ENCODE results near the gene DIAPH2.

The DIAPH2 gene

GRCh38 chrX:96979766-96980165 is 295.1 kb downstream of the DIAPH2 start:
- no peak for FAIRE-seq
- no peak for DNase-seq (ENCODE audit: insufficient read length, low spot score)
- no peak for TF ChIP-seq POU2F2 (IDR thresholded peaks at IDR 0.05; ENCODE audit: low read depth, low read length)
- TF ChIP-seq POLR2AphosphoS5 (IDR thresholded peaks at IDR 0.05; ENCODE audit: low read depth, low read length), result no peak
- TF ChIP-seq PAX5 (IDR thresholded peaks at IDR 0.05; ENCODE audit: insufficient read depth, low read length, severe bottlenecking), result no peak
- no peak for TF ChIP-seq POLR2A (IDR thresholded peaks at IDR 0.05; ENCODE audit: low read depth, low read length)
- TF ChIP-seq SPI1 (IDR thresholded peaks at IDR 0.05; ENCODE audit: low read depth, low read length), result no peak
- no peak for TF ChIP-seq TAF1 (IDR thresholded peaks at IDR 0.05; ENCODE audit: low read depth, low read length)

GRCh38 chrX:96982161-96982560 is 297.5 kb downstream of the DIAPH2 start:
- no peak for DNase-seq (ENCODE audit: insufficient read length, low spot score)
- no peak for TF ChIP-seq POLR2AphosphoS5 (IDR thresholded peaks at IDR 0.05; ENCODE audit: low read depth, low read length)
- TF ChIP-seq POLR2A (IDR thresholded peaks at IDR 0.05; ENCODE audit: low read depth, low read length), result no peak
- TF ChIP-seq PAX5 (IDR thresholded peaks at IDR 0.05; ENCODE audit: insufficient read depth, low read length, severe bottlenecking), result no peak
- no peak for TF ChIP-seq SPI1 (IDR thresholded peaks at IDR 0.05; ENCODE audit: low read depth, low read length)
- FAIRE-seq, result no peak

GRCh38 chrX:96984538-96984937 is 299.9 kb downstream of the DIAPH2 start:
- no peak for TF ChIP-seq PAX5 (IDR thresholded peaks at IDR 0.05; ENCODE audit: insufficient read depth, low read length, severe bottlenecking)
- no peak for TF ChIP-seq SPI1 (IDR thresholded peaks at IDR 0.05; ENCODE audit: low read depth, low read length)
- TF ChIP-seq POLR2A (IDR thresholded peaks at IDR 0.05; ENCODE audit: low read depth, low read length), result no peak
- no peak for TF ChIP-seq POU2F2 (IDR thresholded peaks at IDR 0.05; ENCODE audit: low read depth, low read length)
- TF ChIP-seq TAF1 (IDR thresholded peaks at IDR 0.05; ENCODE audit: low read depth, low read length), result no peak
- no peak for TF ChIP-seq POLR2AphosphoS5 (IDR thresholded peaks at IDR 0.05; ENCODE audit: low read depth, low read length)
- FAIRE-seq (no peak), DNase-seq (ENCODE audit: insufficient read length, low spot score) (no peak)

GRCh38 chrX:96985046-96985445 is 300.4 kb downstream of the DIAPH2 start:
- DNase-seq (ENCODE audit: insufficient read length, low spot score) (no peak), FAIRE-seq (no peak)
- TF ChIP-seq PAX5 (IDR thresholded peaks at IDR 0.05; ENCODE audit: insufficient read depth, low read length, severe bottlenecking), result no peak
- TF ChIP-seq SPI1 (IDR thresholded peaks at IDR 0.05; ENCODE audit: low read depth, low read length), result no peak
- no peak for TF ChIP-seq POU2F2 (IDR thresholded peaks at IDR 0.05; ENCODE audit: low read depth, low read length)
- TF ChIP-seq POLR2AphosphoS5 (IDR thresholded peaks at IDR 0.05; ENCODE audit: low read depth, low read length), result no peak

GRCh38 chrX:96987228-96987627 is 302.6 kb downstream of the DIAPH2 start:
- TF ChIP-seq POLR2A (IDR thresholded peaks at IDR 0.05; ENCODE audit: low read depth, low read length), result no peak
- no peak for TF ChIP-seq POU2F2 (IDR thresholded peaks at IDR 0.05; ENCODE audit: low read depth, low read length)
- TF ChIP-seq TAF1 (IDR thresholded peaks at IDR 0.05; ENCODE audit: low read depth, low read length), result no peak
- TF ChIP-seq SPI1 (IDR thresholded peaks at IDR 0.05; ENCODE audit: low read depth, low read length), result no peak
- FAIRE-seq (no peak), DNase-seq (ENCODE audit: insufficient read length, low spot score) (no peak)

- TF ChIP-seq POLR2A (IDR thresholded peaks at IDR 0.05; ENCODE audit: low read depth, low read length) (no peak), POLR2AphosphoS5 (IDR thresholded peaks at IDR 0.05; ENCODE audit: low read depth, low read length) (no peak), POU2F2 (IDR thresholded peaks at IDR 0.05; ENCODE audit: low read depth, low read length) (no peak), PAX5 (IDR thresholded peaks at IDR 0.05; ENCODE audit: insufficient read depth, low read length, severe bottlenecking) (no peak), SPI1 (IDR thresholded peaks at IDR 0.05; ENCODE audit: low read depth, low read length) (no peak), TAF1 (IDR thresholded peaks at IDR 0.05; ENCODE audit: low read depth, low read length) (no peak)
- FAIRE-seq (no peak), DNase-seq (ENCODE audit: insufficient read length, low spot score) (no peak)
Measured at GRCh38 chrX:96989830-96990571, 305.4 kb downstream of the DIAPH2 start.

GRCh38 chrX:96994093-96994492 is 309.5 kb downstream of the DIAPH2 start:
- no peak for FAIRE-seq
- 0 out of 2 replicates have a peak, but pooled peaks have one; percentile 2 for TF ChIP-seq SPI1 (IDR thresholded peaks at IDR 0.05; ENCODE audit: low read depth, low read length)
- no peak for TF ChIP-seq POU2F2 (IDR thresholded peaks at IDR 0.05; ENCODE audit: low read depth, low read length)

GRCh38 chrX:96997196-96997595 is 312.6 kb downstream of the DIAPH2 start:
- TF ChIP-seq POLR2A (IDR thresholded peaks at IDR 0.05; ENCODE audit: low read depth, low read length), result no peak
- TF ChIP-seq POU2F2 (IDR thresholded peaks at IDR 0.05; ENCODE audit: low read depth, low read length), result no peak
- TF ChIP-seq SPI1 (IDR thresholded peaks at IDR 0.05; ENCODE audit: low read depth, low read length), result no peak
- no peak for TF ChIP-seq TAF1 (IDR thresholded peaks at IDR 0.05; ENCODE audit: low read depth, low read length)
- TF ChIP-seq POLR2AphosphoS5 (IDR thresholded peaks at IDR 0.05; ENCODE audit: low read depth, low read length), result no peak
- no peak for TF ChIP-seq PAX5 (IDR thresholded peaks at IDR 0.05; ENCODE audit: insufficient read depth, low read length, severe bottlenecking)
- no peak for DNase-seq (ENCODE audit: insufficient read length, low spot score)
- FAIRE-seq, result no peak

More at GRCh38 chrX:96994093-96994492, 309.5 kb downstream of the DIAPH2 start:
- no peak for DNase-seq (ENCODE audit: insufficient read length, low spot score)

GRCh38 chrX:97000682-97001368 is 316.2 kb downstream of the DIAPH2 start:
- no peak for FAIRE-seq
- DNase-seq (ENCODE audit: insufficient read length, low spot score), result no peak
- TF ChIP-seq POLR2A (IDR thresholded peaks at IDR 0.05; ENCODE audit: low read depth, low read length) (no peak), TAF1 (IDR thresholded peaks at IDR 0.05; ENCODE audit: low read depth, low read length) (no peak), POLR2AphosphoS5 (IDR thresholded peaks at IDR 0.05; ENCODE audit: low read depth, low read length) (no peak), POU2F2 (IDR thresholded peaks at IDR 0.05; ENCODE audit: low read depth, low read length) (no peak), SPI1 (IDR thresholded peaks at IDR 0.05; ENCODE audit: low read depth, low read length) (no peak), PAX5 (IDR thresholded peaks at IDR 0.05; ENCODE audit: insufficient read depth, low read length, severe bottlenecking) (no peak)

GRCh38 chrX:97006167-97006566 is 321.5 kb downstream of the DIAPH2 start:
- TF ChIP-seq POLR2AphosphoS5 (IDR thresholded peaks at IDR 0.05; ENCODE audit: low read depth, low read length), result no peak
- no peak for TF ChIP-seq POU2F2 (IDR thresholded peaks at IDR 0.05; ENCODE audit: low read depth, low read length)
- no peak for TF ChIP-seq PAX5 (IDR thresholded peaks at IDR 0.05; ENCODE audit: insufficient read depth, low read length, severe bottlenecking)
- no peak for TF ChIP-seq TAF1 (IDR thresholded peaks at IDR 0.05; ENCODE audit: low read depth, low read length)
- TF ChIP-seq POLR2A (IDR thresholded peaks at IDR 0.05; ENCODE audit: low read depth, low read length), result no peak
- no peak for TF ChIP-seq SPI1 (IDR thresholded peaks at IDR 0.05; ENCODE audit: low read depth, low read length)
- DNase-seq (ENCODE audit: insufficient read length, low spot score) (no peak), FAIRE-seq (no peak)

Measured in GM12891 (cell line).